SHP77 treated with DMSO at 0.1 percent for 48 hours (cell line): ENCODE results near the gene DPPA2.
"Not testable (repeated sequence)": the region's sequence is repeated elsewhere in the genome, so short reads cannot be mapped to it uniquely, and the experiment has no call there.

Experiments used
- DNase-seq: peaks from one replicate; lab custom pipeline; 2025; lab: John Stamatoyannopoulos, UW

The DPPA2 gene

GRCh38 chr3:109316162-109316730 lies at the start of gene DPPA2:
Gene DPPA2 (minus strand): TSS chr3:109316517. CDS start chr3:109314542, 1,975 bp downstream.
- DNase-seq, result no peak

- no peak for DNase-seq
Observed at GRCh38 chr3:109364088-109364487, 47.8 kb upstream of the DPPA2 start.

- no peak for DNase-seq
Observed at GRCh38 chr3:109363634-109364033, 47.3 kb upstream of the DPPA2 start.

GRCh38 chr3:109362823-109363222 lies 46.5 kb upstream of the DPPA2 start:
- no peak for DNase-seq

- DNase-seq, result not testable (repeated sequence)
Observed at GRCh38 chr3:109358809-109359208, 42.5 kb upstream of the DPPA2 start.

GRCh38 chr3:109356442-109357155 lies 40.3 kb upstream of the DPPA2 start:
- DNase-seq, result no peak

GRCh38 chr3:109355625-109356441 lies 39.5 kb upstream of the DPPA2 start:
- DNase-seq, result no peak

GRCh38 chr3:109353057-109353456 lies 36.7 kb upstream of the DPPA2 start:
- DNase-seq, result no peak

- DNase-seq, result no peak
Observed at GRCh38 chr3:109351231-109351630, 34.9 kb upstream of the DPPA2 start.

- DNase-seq, result no peak
Observed at GRCh38 chr3:109346770-109347295, 30.5 kb upstream of the DPPA2 start.

- no peak for DNase-seq
Observed at GRCh38 chr3:109346099-109346498, 29.8 kb upstream of the DPPA2 start.

GRCh38 chr3:109339714-109340648 lies 23.7 kb upstream of the DPPA2 start:
- DNase-seq, result no peak

GRCh38 chr3:109339197-109339596 lies 22.9 kb upstream of the DPPA2 start:
- no peak for DNase-seq

- DNase-seq, result no peak
Observed at GRCh38 chr3:109338322-109338721, 22.0 kb upstream of the DPPA2 start.

GRCh38 chr3:109337393-109337792 lies 21.1 kb upstream of the DPPA2 start, which contains the start of gene DPPA4:
Gene DPPA4 (minus strand): TSS chr3:109337546. CDS start chr3:109337517, 29 bp downstream.
- no peak for DNase-seq

GRCh38 chr3:109336291-109336861 lies 20.1 kb upstream of the DPPA2 start:
- no peak for DNase-seq

GRCh38 chr3:109334572-109334971 lies 18.3 kb upstream of the DPPA2 start:
- no peak for DNase-seq

- DNase-seq, result no peak
Observed at GRCh38 chr3:109331692-109332091, 15.4 kb upstream of the DPPA2 start.

GRCh38 chr3:109330405-109330804 lies 14.1 kb upstream of the DPPA2 start:
- DNase-seq, result no peak

- DNase-seq, result no peak
Observed at GRCh38 chr3:109328202-109328601, 11.9 kb upstream of the DPPA2 start.

- DNase-seq, result no peak
Observed at GRCh38 chr3:109325657-109326056, 9.3 kb upstream of the DPPA2 start.
